CD1c-positive myeloid dendritic cell (primary cell): ENCODE results near the gene TMEM131.
"Not testable (repeated sequence)": the region's sequence is repeated elsewhere in the genome, so short reads cannot be mapped to it uniquely, and the experiment has no call there.

Experiments
- DNase-seq: peaks from one replicate; pipeline ENCODE4 v3.0.0-alpha.2; 2016; ENCODE audit errors: extremely low spot score

The TMEM131 gene

DNA sequence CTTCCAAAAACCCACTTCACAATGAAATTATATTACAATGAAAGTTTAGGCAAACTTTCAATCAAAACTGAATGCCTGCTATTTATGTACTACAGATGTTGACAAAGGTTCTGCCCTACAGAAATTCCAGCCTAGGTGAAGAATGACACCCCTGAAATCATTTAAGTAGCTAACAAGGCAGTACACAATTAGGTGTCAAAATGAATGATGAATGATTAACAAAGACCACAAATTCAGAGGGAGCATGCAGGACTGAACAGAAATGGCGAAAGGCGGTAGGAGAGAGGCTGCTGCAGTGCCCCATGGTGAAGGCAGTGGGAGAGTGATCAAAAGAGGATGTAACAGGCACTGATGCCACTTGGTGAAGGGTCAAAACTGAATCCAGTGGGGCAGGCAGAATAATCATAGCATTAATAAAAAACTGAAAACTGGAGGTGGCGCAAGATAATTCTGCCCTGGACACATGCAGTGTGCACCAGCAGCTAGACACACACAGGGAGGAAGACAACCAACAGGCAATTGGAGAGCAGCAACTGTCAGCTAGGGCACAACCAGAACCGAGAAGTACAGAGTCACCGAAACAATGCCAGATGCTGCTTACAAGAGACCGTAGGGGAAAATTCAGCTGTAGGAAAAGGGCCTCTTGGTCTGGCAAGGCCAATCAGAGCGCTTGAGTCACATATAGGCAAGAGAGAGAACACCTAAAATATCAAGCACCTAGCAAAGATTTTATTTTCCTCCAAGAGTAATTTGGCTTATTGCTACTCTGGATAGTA is 4.5 kb downstream of the TMEM131 start:
- peak; percentile 44 for DNase-seq

DNA sequence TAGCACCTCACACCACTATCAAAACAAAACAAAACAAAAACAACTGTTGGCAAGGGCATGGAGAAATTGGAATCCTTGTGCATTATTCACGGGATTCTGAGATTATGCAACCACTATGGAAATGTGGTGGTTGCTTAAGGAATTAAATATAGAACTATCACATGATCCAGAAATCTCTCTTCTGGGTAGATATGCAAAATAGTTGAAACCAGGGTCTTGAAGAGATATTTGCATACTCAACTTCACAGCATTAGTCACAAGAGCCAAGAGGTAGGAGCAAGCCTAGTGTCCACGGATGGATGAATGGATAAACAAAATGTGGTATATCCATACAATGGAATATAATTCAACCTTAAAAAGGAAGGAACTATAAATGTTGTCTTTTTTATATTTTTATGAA is 7.0 kb downstream of the TMEM131 start:
- DNase-seq, result no peak

DNA sequence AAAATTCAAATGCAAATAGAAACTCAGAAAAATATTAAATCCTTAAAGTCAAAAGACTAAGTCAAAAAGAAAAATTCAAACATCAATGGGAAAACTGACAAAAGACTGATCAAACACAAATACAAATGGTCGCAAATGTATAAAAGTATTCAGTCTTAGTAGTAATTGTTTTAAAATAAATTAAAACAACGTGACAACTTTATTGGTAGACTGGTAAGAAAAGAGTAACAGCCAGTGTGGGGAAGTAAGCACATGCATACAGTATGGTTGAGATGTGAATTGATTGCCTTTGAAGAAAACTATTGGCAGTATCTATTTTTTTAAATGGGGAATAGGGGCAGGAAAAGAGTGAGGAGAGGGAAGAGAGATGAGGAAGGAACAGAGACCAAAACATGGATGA is 9.8 kb downstream of the TMEM131 start:
- DNase-seq, result no peak

DNA sequence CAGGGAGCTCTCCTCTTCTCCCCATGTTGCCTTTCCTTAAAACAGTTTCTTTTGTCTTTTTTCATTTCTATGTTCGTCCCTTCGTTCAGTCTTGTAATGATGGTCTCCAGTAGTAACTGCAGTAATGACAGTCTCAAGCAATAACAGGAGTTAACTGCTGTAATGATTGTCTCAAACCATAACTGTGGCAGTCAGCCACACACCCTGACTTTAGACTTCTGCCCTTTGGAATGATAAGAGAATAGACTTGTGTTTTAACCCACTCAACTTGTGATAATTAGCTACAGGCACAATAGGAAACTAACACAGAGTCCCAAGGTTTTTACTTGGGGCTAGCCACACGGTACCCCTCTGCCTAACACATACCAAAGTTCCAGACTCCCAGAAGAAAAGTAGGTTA is 12.1 kb downstream of the TMEM131 start:
- DNase-seq, result no peak

DNA sequence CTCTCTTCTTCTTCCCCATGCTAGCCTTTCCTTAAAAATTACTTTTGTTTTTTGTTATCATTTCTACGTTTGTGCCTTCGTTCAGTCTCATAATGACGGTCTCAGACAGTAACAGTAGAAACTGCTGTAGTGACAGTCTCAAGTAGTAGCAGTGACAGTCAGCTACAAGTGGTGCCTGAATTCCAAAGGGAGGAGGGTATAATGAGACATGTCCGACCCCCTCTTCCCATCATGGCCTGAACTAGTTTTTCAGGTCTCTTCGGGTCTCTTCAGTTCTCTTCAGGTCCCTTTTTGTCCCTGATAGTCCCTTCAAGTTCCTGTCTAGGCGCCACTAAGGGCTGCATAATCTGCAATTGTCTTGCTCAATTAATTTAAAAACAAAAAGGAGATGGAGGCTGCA is 12.6 kb downstream of the TMEM131 start:
- DNase-seq, result no peak

DNA sequence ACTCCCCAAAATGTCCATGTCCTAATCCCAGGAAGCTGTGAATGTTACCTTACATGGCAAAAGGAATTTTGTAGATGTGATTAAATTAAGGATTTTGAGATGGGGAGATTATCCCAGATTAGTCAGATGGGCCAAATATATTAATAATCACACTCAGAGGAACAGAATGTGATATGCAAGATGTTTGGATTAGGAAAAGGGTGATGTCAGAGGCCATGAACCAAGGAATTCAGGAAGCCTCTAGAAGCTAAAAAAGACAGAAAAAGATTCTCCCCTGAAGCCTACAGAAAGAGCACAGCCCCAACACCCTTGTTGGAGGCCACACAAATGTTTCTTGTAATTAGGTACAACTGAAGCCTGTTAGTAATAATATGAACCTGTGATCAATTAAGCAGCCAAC is 13.1 kb downstream of the TMEM131 start:
- DNase-seq, result no peak

DNA sequence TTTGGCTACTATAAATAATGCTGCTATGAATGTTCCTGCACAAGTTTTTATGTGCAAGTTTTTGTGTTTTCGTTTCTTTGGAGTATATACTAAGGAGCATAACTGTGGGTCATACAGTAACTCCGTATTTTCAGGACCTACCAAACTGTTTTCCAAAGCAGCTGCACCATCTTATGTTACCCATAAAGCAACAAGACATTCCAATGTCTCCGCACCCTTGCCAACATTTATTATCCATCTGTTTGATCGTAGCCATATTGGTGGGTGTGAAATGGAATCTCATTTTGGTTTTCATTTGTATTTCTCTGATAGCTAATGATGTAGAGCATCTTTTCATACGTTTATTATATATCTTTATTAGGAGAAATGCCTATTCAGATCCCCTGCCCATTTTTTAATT is 13.8 kb downstream of the TMEM131 start:
- DNase-seq, result no peak

DNA sequence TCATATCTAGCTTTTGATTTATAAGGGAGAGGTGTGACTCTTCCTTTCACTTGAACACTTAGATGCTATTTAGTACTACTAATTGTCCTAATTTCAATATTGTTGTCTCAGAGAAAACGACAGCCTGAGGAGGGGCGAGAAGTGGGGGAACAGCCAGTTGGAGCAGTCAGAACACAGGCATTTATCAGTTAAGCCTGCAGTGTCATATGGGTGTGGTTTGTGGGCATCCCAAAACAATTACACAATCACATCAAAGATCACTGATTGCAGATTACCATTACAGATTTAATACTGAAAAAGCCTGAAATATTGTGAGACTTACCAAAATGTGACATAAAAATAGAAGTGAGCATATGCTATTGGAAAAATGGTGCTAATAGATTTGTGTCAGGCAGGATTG is 15.8 kb downstream of the TMEM131 start:
- DNase-seq, result no peak

DNA sequence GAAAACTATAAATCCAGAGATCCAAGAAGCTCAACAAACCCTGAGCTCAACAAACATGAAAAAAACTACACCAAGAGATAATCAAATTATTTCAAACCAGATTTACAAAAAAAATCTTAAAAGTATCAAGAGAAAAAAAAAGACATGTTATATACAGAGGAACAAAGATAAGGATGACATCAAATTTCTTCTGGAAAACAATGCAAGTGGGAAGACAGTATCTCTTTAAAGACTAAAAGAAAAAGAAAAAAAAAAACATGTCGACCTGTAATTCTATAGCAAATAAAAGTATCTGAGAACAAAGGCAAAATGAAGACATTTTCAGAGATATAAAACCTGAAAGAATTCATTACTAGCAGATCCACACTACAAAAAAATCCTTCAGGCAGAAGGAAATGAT is 21.3 kb downstream of the TMEM131 start:
- no peak for DNase-seq

DNA sequence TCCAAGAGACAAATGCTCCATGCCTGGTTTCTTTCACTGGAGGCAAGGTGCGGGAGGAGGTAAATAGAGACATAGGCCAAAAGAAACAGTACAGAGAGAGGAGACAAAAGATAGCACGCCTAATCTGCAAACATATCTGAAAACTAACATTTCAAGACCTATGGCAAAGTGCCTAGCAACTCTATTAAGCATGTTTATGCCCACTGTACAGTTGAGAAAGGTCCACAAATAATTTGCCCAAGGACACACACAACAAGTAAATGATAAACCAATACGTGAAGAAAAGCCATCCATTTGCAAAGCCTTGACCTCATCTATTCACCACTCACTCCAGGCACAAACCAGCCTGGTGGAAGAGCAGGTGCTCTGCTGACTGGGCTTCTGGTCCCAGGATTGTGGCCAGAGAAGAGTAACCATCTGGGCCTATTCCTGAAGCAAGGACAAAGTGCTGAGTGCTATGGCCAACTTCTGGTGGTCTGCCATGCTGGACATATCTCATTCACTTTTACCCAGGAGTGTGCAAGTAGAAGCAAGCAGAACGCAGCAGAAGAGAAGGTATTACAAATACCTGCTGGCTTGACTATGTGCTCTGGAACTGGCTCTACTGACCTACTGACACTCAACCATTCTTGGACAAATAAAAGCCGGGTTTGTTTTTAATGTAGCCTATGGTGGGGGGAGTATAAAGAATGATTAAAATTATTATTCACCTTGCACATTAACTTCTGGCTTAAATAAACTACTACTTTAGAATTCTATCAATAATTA is 25.3 kb downstream of the TMEM131 start:
- no peak for DNase-seq

DNA sequence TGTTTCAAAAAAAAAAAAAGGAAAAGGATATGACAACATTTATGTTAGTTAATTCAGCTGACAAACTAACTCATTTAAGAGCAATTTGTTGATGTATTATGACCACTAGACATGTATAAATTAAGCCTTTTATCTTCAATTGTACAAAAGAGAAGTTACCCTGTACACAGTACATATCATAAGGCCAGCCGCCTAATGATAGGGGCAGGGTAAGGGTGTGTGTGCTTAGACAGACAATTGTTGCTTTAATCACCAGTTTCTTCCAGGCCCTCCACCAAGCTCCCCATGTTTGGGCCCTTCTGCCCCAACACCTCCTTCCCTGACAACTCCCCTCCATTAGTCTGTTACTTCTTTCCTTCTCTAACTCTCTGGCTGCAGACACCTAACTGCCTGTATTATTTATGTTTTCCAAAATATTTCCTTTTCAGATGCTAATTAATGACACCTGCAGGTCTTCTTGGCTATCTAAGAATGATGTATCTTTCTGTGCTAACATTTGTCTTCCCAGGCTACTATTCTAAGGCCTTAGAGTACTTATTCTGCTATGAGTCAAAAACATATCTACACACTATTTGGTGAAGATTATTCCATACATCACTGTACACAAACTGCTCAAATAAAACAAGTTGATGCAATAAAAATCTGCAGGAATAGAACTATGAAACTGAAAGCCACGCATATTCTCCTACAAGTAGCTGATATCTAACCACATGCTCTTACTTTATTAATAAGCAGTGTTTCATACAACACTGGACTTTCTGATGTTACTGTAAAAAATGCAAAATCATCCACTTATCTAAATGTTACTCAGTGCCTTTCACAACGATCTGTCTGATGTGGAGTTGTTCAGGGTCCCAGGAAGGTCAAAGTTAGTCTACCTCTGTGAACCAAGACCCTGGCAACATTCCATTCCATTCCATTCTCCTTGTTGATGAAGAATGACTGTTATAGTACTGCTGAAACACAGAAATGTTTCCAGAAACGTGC is 26.4 kb downstream of the TMEM131 start:
- DNase-seq, result no peak

DNA sequence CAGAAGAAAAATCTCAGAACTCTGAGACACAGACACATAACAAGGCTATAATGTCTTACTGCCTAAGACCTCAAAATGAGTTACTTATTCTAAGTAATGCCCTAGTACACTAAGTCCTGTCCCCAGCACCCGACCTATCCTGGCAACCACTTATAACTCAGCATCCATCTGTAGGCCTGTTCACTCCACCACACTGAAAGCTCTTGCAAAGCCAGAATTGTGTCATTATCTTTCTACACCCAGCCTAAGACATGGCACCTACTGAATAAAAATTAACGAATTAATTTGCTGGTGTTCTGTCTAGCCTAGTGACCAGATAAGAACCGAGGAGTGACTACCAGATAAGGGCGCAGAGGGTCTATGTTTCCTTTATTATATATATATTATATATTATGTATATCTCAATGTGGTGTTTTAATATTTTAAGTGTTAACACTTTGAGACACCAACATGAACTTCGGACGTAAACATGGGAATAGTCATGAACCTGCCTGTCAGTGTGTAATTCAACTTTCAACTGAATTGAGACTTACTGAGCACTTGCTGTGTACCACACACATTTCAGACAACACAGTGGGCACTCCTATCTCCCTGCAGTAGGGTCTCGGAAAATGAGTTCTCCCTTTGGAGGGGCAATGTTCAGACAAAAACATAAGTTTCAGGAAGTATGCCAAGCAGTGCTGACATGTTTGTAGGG is 27.7 kb downstream of the TMEM131 start:
- no peak for DNase-seq

DNA sequence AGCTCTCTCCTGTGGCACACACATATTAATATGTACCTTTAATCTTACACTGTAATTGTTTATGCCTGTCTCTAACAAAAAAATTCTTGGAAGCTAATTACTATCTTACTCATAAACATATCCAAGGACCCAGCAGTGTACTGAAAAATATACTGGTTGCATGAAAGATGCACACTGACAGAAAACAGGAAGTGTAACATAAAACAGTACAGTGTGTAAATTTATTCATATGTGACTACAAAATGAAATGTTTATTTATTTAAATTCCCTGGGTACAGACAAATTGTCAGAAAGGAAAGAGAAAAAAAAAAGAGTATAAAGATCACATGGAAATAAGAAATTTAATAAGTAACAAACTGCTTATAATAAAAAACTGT is 28.5 kb downstream of the TMEM131 start:
- DNase-seq, result no peak

DNA sequence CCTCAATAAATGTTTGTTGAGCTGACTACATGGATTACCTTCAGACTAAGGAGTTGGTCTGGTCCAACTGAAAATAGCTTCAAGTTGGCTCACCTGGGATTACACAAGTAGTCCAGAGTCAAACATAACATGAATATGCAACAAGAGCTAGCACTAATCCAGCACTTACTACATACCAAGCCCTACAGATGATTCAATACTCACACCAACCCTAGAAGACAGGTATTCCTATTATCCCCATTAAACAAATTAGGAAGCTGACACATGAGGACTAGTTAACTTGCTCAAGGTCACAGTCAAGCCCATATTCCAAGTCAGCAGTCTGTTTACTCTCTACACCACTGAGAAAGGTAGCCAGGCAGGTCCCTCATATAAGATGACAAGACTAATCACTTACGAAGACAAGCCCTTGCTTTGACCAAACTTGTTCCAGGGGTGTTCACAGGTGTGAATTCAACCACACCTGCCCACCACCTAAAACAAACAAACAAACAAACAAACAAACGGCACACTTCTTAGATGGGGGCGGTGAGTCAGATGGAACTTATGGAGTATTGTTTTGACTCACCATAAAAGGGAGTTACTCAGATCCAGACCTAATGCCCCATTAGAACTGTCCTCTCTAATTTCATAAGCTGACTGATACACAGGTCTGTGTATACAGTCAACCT is 29.1 kb downstream of the TMEM131 start:
- no peak for DNase-seq

DNA sequence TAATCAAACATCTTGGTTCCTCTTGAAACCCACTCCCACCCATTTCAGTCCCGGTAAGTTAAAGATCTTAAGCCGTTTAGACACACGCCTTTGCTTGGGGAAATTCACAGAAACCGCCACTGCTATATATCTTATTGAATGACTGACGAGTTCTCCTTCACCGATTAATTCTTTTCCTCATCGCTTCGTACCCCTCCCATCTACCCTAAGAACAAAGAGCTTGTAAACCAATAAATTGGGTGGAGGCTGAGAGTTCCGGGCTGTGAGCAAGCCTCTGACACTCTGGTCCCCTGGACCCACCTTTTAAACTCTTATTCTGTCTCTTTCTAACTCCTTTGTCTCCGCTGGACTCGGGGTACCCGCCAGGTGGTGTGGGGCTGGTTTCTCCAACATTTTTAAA is 30.6 kb downstream of the TMEM131 start:
- DNase-seq, result no peak

DNA sequence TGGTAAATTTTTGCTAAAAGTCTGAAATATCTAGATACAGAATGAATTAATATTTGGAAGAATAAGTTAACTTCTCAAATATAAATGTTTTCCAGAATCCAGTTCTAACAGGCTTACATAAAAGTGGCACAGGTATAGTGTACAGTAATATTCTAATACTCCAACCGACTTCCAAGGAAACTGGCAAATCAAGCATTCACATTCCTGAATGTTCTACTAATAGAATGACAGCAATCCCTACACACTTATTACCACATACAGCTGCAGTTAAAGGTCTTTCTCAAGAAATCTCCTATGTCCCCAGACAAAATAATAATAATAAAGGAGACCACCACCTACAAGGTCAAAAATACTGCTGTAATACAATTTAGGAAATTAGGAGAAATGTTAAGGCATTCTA is 31.9 kb downstream of the TMEM131 start:
- no peak for DNase-seq

DNA sequence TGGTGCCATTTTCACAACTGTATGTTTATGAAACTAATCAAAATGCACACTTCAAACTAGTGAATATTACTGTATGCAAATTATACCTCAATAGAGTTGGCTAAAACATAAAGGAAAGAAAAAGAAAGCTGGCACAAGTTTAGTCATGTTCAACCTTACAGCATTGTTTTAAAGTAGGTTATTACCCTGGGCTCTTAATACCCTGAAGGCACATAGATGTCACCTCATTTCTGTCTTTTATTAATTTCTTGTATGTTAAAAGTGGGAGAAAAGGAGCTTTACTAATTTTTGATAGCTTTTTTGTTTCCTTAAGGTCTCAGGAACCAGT is 32.7 kb downstream of the TMEM131 start:
- no peak for DNase-seq

DNA sequence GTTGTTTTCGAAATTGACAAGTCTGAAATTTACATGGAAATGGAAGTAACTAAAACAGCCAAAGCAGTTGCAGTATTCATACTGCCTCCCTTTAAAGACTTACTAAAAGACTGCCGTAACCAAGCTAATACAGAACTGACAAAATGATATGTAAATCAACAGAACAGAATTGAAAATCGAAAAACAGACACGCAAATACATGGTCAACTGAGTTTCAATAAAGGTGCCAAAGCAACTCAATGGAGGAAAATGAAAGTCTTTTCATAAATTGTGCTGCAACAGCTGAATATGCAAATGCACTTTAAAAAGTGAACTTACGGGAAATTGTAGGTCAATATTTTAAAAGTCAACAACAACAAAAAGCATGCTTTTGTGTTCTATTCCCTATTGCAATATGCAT is 34.2 kb downstream of the TMEM131 start:
- no peak for DNase-seq

DNA sequence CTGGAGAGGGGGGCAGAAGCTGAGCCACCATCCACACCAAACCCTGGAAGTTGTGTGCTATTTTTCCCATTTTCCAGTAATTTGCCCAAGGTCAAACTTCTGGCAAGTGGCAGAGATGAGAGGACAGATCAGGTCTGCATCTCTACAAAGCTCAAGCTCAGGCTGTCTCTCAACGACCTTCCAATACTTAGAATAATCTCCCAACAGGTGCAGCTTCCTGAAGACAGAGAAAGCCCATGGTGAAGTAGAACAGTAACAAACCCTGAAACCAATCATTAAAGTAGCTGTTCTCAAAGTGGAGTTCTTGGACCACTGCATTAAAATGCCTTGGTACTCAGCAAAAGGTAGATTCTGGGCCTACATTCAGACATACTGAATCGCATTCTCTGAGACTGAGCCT is 37.6 kb downstream of the TMEM131 start:
- no peak for DNase-seq

DNA sequence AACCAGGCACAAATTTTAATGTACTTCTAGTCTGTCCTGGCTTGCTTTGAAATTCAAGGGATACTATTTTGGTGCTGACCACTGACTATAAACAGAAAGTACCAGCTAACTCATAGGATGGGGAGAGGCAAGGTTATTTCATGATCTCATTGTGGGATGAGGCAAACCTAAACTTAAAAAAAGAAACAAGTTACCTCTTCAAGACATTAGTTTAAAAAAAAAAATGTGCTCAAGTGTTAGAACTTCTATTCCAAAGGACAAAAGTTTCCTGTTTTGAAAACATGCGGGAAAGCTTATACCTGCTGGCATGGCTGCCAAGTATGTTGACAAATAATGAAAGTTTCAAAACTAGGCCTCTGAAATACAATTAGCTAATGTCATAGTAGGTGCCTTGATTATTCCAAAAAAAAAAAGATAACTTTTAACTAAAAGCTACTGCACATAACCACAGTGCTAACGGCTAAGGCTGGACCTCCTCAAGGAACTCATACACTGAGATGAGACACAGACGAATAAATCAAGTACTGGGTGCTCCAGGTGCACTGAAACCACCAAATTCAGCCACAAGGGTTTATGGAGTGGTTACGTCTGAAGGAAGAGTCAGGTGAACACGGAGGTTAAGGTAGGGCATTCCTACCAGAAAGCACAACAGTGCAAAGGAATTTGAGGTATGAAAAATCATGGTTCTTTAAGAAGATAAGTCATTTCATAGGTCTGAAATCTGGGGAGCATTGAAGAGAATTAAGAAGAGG is 38.1 kb downstream of the TMEM131 start:
- no peak for DNase-seq

DNA sequence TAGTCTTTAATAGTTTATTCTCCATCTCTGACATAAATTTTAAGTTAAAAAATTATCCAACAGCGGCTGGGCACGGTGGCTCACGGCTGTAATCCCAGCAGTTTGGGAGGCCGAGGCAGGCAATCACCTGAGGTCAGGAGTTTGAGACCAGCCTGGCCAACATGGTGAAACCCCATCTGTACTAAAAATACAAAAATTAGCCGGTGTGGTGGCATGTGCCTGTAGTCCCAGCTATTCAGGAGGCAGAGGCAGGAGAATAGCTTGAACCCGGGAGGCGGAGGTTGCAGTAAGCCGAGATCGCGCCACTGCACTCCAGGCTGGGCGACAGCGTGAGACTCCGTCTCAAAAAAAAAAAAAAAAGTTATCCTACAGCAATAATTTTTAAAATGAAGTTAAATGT is 39.0 kb downstream of the TMEM131 start:
- DNase-seq, result not testable (repeated sequence)
